GM11168 (cell line): ENCODE results near the gene CLTC.

ENCODE experiments used
- in situ Hi-C: fragments of 300-500 bp; cut with MboI; formaldehyde crosslinking; loops from one replicate; pipeline ENCODE4 v1.12.0; 2022; ENCODE audit warnings: low sequenced_read_pairs; ENCODE audit not compliant: unreplicated experiment

The CLTC gene

GRCh38 chr17:59676716-59677115 lies 57.0 kb downstream of the CLTC start:
- in situ Hi-C loops: no loop called here

GRCh38 chr17:59678918-59679317 lies 59.2 kb downstream of the CLTC start:
- in situ Hi-C loops: no loop called here

- in situ Hi-C loops: no loop called here
These were observed 60.6 kb downstream of the CLTC start for GRCh38 chr17:59680314-59680713.

- in situ Hi-C loops: no loop called here
These were observed 63.6 kb downstream of the CLTC start for GRCh38 chr17:59683283-59683682.

GRCh38 chr17:59684967-59685366 lies 65.3 kb downstream of the CLTC start:
- in situ Hi-C loops: no loop called here

GRCh38 chr17:59688008-59688407 lies 68.3 kb downstream of the CLTC start:
- in situ Hi-C loops: no loop called here

- in situ Hi-C loops: no loop called here
These were observed 68.8 kb downstream of the CLTC start for GRCh38 chr17:59688496-59688895.

GRCh38 chr17:59693582-59693981 lies 73.9 kb downstream of the CLTC start:
- in situ Hi-C loops: no loop called here

GRCh38 chr17:59694344-59694743 lies 74.6 kb downstream of the CLTC start:
- in situ Hi-C loops: no loop called here

- in situ Hi-C loops: no loop called here
These were observed 76.4 kb downstream of the CLTC start for GRCh38 chr17:59695945-59696681.

GRCh38 chr17:59696682-59697277 lies 77.1 kb downstream of the CLTC start:
- in situ Hi-C loops: no loop called here

- in situ Hi-C loops: no loop called here
These were observed 78.4 kb downstream of the CLTC start for GRCh38 chr17:59698143-59698542.

GRCh38 chr17:59699218-59699617 lies 79.5 kb downstream of the CLTC start:
- in situ Hi-C loops: no loop called here

- in situ Hi-C loops: no loop called here
These were observed 80.1 kb downstream of the CLTC start for GRCh38 chr17:59699786-59700185.

GRCh38 chr17:59702304-59702703 lies 82.6 kb downstream of the CLTC start:
- in situ Hi-C loops: no loop called here

- in situ Hi-C loops: no loop called here
These were observed 87.7 kb downstream of the CLTC start, which contains the start of the genes PTRH2 and VMP1 for GRCh38 chr17:59707149-59707970. Gene PTRH2 (minus strand): TSS chr17:59707430. CDS start chr17:59697978, 9,452 bp downstream. Gene VMP1 (plus strand): TSS chr17:59707654. CDS start chr17:59731447, 23,793 bp downstream.

- in situ Hi-C loops: no loop called here
These were observed 88.3 kb downstream of the CLTC start for GRCh38 chr17:59707971-59708430.

GRCh38 chr17:59711936-59712335 lies 92.2 kb downstream of the CLTC start:
- in situ Hi-C loops: no loop called here

GRCh38 chr17:59712862-59713261 lies 93.2 kb downstream of the CLTC start:
- in situ Hi-C loops: no loop called here

- in situ Hi-C loops: no loop called here
These were observed 94.6 kb downstream of the CLTC start for GRCh38 chr17:59714255-59714654.

- in situ Hi-C loops: no loop called here
These were observed 96.7 kb downstream of the CLTC start for GRCh38 chr17:59716427-59716826.
